HG03460 (cell line): ENCODE measurements around the gene LCLAT1.
"Not testable (repeated sequence)": the region's sequence is repeated elsewhere in the genome, so short reads cannot be mapped to it uniquely, and the experiment has no call there.

Source experiments
- ATAC-seq: cut with Tn5 transposase; IDR thresholded peaks from one replicate; pipeline ENCODE4 v1.9.1; 2021; ENCODE audit not compliant: unreplicated experiment

The LCLAT1 gene

DNA sequence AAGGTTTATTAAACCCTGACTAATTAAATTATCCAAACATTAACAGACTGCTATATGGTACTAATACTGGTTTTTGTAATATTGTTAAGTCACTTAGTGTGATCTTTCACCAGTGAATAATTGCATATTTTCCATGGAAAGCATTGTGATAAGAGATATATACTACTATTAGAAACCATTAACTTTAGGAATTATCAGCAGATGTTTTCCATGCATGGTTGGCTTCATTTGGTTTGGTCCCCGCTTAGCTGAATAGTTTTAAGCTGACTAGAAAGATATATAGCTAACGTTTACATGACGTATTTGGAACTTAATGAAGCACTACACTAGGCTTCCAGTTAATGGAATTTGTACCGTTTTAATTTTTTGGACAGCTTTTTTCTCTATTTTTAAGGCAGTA, 37.9 kb downstream of the LCLAT1 start:
- no peak for ATAC-seq

DNA sequence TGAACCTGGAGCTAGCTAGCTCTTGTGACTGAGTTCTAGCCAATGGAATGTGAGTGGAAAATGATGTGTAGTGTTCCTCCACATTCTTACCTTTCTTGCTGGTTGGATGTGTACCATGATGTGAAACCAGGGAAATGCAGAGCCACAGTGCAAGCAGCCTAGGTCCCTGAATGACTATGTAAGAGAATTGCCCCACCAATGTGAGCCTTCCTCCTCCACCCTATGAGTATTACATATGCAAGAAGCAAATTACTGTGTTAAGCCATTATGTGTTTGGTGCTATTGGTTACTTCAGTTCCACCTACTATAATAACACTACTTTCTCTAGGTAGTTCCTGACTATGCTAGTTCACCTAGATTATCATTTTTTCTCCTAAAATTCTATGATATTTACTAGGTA, 39.6 kb downstream of the LCLAT1 start:
- no peak for ATAC-seq

DNA sequence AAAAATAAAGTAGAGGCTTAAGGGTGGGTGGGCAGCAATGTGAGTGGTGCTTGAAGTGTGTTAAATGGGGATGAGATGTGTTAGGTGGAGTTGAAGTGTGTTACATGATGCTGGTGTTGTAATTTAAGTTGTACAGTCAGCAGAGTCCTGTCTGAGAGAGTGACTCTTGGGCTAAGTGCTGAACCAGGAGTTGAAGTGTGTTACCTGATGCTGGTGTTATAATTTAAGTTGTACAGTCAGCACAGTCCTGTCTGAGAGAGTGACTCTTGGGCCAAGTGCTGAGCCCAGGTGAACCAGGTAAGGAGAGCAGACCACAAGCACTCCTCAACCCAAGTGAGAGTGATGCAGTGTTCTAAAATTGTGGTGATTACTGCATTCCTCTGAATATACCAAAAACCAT, 40.6 kb downstream of the LCLAT1 start:
- no peak for ATAC-seq

DNA sequence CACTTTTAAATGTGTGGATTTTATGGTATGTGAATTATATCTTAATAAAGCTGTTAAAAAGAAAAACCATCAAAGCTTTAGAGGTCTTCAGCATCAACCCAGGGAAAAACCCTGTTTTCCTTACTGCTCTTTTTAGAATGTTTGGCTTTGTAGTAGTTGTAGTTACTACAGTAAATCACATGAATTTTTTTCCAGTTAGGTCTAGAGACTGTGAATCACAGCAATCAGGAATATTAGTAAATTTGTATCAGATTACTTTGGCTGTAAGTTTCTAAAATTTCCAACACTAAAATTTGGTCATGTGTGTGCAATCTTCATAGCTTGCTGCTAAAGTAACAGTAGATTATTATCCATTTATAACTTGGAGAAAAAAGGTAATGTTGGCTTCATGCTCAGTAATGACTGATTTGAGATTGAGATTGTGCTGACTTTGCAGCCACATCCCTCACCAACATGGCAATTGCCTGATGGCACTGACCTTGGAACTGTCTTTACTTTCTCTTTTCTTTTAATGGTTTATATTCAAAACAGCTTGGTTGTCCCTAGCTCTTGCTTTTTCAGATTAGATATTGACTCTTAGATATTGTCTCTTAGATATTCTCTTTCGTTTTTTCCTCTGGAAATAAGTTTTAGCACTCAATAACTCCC, 41.1 kb downstream of the LCLAT1 start:
- ATAC-seq: no peak

DNA sequence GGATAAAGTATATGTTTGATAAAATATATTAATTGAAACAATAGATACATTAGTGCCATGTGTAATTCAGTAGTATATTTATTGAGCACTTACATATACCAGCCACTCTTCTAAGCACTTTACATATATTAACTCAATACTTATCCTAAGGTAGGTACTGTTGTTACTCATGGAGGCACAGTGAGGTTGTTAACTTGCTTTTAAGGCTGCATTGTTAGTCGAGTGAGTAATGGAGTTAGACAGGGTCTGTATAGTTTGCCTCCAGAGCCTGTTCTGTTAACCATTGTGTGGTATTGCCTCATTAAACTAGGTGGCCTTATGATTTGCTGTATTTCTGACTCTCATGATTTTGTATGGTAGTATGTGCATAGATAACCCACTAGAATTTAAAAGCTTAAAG, 44.2 kb downstream of the LCLAT1 start:
- ATAC-seq: no peak

DNA sequence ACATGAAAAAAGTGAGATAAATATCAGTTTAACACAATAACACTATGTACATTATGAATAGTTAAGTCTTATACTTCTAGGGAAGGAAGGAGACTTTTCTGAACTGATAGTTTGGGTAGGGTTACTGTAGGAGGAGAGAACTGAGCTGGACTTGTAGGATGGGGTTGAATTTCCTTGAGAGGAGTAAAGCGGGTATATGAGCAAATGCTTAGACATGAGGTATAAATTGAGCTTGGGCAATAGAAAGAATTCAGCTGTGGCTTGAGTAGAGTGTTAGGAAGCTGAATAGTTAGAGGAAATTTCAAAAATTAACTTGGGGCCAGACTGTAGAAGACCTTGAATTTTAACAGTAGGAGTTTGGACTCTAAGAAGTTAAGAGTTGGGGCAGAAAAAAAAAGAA, 45.1 kb downstream of the LCLAT1 start:
- ATAC-seq: no peak

DNA sequence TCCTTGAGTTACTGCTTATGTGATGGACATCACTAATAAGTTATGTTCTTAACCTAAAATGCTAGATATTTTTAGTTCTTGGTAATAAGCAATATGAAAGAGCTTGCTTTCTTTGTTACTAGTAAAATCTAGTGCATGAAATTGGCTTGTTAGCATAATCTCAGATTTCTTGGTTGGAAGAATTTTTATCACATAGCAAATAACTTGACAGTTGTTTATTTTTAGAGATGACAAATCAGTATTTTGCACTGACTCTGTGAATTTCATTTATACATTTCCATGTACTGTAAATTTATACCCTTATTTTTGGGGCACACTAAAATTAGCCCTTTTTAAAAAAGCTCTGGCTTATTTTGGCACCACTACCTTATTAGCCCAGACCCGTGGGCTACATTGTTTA, 45.6 kb downstream of the LCLAT1 start:
- no peak for ATAC-seq

DNA sequence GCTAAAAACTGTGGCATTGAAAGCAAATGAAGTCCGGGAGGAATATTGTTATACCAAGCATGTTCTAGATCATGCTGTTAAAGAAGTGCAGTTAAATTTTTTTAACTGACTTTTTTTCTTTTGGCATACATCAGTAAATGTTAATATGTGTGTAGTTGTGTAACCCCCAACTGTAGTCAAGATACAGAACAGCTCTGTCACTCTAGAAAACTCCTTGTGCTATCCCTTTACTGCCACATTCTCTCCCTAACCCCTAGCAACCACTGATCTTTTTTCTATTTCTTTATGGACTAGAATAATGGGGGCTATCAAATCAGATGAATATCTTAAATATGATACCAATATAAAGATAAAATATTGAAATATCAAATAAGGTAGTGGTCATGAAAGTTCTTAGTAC, 46.4 kb downstream of the LCLAT1 start:
- no peak for ATAC-seq

DNA sequence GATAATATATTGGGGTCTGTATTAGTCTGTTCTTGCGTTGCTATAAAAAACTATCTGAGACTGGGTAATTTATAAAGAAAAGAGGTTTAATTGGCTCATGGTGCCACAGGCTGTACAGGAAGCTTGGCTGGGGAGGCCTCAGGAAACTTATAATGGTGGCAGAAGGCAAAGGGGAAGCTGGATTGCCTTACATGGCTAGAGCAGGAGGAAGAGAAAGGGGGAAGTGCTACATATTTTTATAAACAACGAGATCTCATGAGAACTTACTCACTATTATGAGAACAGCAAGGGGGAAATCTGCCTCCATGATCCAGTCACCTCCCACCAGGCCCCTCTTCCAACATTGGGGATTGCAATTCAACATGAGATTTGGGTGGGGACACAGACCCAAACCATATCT, 48.9 kb downstream of the LCLAT1 start:
- ATAC-seq: not testable (repeated sequence)

DNA sequence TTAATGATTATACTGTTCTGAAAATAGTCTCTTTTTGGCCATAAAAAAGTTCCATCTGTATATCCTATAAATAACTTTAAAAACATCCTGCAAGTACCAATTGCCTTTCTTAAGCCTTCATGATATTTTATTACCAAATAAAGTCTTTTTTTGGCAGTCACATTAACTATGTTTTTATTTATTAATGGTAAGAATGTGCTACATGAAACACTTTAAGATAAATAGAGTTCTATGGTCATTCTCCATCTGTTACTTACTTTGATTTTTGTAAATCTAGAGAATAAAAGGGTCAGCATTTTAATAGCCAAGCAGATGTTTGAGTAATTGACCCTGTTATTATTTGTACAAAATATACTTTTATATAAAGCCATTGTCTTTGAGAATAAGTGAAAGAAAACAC, 52.6 kb downstream of the LCLAT1 start:
- no peak for ATAC-seq

DNA sequence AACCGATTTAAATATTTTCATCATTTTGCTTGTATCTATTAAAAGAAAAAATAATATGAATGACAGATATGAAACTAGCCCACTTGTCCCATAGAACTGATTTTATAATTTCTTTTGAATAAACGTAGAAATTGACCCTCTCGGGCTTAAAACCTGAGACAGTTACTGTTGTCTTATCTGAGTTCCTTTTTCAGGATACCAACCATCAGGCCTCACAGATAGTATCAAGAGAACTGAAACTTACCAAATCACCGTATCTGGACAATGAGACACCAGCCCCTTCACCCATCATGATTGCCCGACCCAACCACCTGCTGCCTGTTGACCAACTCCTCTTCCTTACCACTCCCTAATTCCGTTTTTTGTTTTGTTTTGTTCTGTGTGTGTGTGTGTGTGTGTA, 53.7 kb downstream of the LCLAT1 start:
- no peak for ATAC-seq

DNA sequence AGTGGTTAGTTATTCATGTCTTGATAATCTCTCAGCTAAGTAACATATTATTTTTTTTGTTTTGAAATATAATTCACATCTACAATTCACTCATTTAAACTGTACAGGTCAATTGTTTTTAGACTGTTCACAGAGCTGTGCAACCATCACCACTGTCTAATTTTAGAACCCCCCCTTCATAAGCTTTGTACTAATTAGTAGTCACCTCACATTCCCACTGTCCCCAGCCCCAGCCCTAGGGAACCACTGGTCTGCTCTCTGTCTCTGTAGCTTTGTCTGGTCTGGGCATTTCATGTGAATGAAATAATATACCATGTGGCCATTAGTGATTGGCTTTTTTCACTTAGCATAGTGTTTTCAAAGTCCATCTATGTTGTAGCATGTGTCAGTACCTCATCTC, 55.3 kb downstream of the LCLAT1 start:
- ATAC-seq: no peak

DNA sequence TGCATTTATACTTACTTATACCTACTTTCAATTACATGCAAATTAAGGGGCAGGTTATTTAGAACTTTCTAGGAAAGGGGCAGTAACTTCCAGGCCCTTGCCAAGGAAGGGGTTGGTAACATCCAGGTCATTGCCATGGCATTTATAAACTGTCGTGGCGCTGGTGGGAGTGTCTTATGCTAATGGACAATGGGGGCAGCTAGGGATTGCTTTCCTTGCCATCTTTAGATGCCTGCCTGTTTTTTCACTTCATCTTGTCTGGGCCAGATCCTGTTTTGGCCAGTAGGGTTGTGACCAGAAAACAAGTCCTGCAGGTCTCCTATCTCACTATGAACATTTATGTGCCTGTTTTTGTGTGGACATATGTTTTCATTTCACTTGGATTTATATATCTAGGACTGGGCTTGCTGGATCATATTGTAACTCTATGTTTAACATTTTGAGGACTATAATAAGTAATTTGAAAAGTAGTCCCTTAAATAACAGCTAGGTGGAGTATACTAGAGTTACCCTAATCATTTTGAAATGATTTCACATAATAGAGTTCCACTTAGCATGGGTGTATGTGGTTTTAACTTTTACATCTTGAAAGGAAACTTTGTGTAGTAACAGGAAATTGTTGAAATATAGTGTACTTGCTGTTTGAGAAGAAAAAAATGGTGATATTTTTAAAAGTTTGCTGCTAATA, 56.1 kb downstream of the LCLAT1 start:
- no peak for ATAC-seq

DNA sequence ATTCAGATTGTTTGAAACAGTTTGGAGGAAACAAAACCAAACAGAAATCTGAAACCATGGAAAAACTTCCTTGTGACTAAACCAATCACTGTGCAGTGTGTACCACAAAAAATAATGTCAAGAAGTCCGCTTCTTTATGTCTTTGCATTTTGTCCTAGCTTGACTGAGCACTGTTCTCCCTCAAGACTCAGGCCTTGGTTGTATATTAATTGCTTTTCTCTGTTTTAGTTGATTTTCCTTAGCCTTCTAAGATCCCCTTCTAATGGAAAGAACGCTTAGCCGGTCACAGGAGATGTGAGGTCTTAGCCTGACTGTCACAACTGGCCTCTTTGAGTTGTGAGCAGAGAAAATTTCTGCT, 56.6 kb downstream of the LCLAT1 start:
- no peak for ATAC-seq

DNA sequence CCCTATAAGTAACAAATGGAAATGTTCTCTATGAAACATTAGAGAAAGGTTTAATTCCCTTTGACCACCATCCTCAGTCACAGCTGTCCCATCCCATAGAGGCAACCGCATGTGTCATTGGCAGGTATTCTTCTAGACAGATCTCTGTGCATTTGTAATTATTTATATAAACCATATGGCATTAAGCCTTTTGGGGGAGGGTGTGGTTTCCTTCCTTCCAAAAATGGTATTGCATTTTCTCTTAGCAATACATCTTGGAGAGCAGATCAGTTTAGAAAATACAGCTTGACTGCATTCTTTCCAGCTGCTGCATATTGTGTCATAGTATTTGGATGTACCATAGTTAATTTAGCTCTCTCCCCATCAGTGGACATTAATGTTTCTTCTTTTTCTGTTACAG, 57.7 kb downstream of the LCLAT1 start:
- no peak for ATAC-seq

DNA sequence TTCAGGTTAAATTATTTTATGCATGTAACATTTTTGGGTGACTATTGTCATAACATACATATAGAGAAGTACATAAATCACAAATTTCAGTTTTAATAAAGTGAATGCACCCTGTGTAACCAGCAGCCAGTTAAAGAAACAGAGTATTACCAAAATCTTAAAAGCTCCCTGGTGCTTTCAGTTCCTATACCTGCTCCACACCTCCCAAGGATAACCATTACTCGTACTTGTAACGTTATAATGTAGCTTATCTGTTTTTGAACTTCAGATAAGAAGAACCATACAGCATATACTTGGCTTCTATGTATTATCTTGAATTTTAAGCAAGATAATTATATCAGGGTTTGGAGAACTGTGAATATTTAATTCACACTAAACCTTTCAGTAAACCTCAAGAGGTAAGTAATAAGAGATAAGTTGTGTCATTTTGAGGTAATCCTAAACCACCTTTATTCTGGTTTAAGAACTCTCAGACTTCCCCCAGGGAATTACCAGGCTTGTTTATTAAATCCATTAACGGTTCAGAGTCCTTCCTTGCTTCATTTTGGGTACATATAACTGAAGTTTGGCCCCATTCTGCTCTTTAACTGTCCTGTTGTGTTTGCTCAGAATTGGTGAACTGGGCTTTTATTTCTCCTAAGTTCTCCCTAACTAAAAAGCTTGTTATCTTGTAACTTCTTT, 58.6 kb downstream of the LCLAT1 start:
- no peak for ATAC-seq

DNA sequence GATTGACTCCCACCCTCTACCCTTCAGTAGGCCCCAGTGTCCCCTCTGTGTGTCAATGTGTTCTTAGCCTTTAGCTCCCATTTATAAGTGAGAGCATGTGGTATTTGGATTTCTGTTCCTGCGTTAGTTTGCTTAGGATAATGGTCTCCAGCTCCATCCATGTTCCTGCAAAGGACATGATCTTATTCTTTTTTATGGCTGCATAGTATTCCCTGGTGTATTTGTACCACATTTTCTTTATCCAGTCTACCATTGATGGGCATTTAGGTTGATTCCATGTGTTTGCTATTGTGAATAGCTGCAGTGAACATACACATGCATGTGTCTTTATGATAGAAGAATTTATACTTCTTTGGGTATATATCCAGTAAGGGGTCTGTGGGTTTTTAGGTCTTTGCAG, 60.4 kb downstream of the LCLAT1 start:
- ATAC-seq: not testable (repeated sequence)

DNA sequence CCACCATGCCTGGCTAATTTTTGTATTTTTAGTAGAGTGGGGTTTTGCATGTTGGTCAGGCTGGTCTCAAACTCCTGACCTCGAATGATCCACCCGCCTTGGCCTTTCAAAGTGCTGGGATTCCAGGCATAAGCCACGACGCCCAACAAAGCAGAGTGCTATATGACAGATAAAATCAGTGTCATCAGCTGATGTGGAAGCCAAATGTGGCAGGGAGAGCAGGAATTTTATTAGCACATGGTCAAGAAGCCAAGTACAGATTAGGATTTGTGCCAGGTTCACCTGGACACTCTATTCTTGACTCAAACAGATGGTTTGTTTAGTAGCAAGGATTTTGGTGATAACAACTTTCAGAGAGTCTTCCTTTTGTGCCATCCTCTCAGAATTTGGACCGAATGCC, 62.7 kb downstream of the LCLAT1 start:
- ATAC-seq: no peak

DNA sequence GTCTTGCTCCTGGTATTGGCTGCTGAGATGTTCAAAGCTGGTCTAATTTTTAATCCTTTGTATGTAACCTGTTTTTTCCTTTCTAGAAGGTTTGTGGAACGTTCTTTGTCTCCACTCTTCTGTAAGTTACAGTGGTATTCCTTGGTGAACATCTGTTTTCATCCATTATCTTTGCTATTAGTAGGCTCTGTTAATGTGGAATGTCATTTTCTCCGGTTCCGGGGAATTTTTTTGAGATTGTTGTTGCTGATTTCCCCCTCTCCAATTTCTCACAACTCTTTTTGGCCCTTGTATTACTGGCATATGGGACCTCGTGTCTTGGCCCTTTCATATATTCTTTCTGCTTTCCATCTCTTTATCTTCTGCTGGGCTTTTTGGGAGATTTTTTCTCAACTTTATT, 63.4 kb downstream of the LCLAT1 start:
- no peak for ATAC-seq

DNA sequence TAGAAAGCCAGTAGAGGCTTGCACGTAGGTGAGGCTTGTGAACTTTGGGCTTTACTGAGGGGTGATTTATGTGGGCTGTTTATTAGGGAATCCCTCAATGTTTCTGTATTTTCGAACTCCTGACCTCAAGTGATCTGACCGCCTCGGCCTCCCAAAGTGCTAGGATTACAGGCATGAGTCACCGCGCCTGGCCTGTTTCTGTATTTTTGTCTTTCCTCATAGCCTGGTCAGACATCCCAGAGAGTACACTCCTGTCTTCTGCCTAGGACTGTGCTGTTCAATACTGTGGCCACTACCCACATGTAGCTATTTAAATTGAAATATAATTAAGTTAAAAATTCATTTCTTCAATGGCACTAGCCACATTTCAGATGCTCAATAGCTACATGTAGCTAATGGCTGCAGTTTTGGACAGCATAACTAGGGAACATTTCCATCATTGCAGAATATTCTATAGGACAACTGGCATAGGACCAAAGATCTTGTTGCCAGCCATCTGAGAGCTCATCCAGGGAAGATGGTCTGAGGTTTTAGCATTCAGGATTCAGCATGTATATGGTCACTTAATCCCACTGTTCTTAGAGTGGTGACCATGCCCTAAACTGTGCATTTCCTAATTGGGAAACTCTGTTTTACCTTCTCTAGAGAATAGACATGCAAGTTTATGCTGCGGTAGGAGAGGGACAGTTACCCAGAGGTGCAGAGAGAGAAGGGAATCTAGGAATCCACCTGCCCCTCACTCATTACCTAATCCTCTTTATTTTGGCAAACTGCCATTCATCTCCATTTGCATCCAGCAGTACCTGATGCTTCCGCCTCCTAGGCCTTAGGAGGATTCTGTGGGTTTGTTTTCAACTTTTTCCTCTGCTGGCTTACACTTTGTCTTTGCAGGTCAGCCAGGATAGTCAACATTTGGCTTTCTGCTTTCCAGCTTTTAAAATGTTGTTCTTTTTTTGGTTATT, 64.4 kb downstream of the LCLAT1 start:
- no peak for ATAC-seq

DNA sequence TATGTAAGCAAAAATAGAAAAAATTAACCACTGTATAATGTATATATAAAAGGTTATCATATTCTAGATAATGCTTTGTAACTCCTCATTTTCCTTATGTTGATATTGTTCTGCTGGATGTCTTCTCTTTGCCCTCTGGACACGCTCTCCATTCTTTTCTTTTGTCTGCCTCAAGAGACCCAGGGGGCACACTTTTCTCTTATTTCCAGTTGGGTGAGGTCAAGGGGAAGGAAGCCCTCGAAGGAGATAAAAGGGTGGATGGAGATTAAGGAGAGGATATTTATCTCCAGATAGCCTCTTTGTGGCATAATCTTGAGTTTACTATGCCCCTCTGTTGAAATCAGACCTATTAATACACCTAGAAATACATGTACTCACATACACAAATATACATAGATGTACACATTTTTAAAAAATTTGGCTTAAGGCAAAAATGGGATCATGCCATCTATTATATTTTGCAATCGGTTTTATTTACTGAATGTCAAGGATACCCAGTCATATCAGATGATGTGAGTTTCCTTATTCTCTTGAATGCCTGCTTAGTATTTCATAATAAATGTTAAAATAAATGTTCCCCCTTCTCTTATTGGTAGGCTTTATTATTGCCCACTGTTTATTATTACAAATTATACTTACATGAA, 65.3 kb downstream of the LCLAT1 start:
- no peak for ATAC-seq
